Cardiac fibroblast (primary cell): ENCODE data around the gene DPH7.
A peak's percentile ranks its signal among the peaks of the same experiment; 100 is the strongest.

Source experiments
- DNase-seq, 2 donors: peaks; one replicate each; pipeline versions ENCODE4 v3.0.0 to v3.0.0-alpha.2; 2010; ENCODE audit warnings: low read depth in 2 of 2
- H3K4me3 ChIP-seq, 2 donors: replicated peaks in 1 of 2; 1 replicate in 1 of 2; 2 replicates in 1 of 2; pipeline ENCODE4 v1.5.1; 2011; ENCODE audit warnings: low read depth in 2 of 2, low read length in 2 of 2, mild to moderate bottlenecking in 2 of 2, moderate library complexity in 1 of 2
- TF ChIP-seq, protein P1 (sequence below): IDR thresholded peaks from one replicate; pipeline ENCODE4 v1.5.1; 2011; ENCODE audit warnings: low read depth, mild to moderate bottlenecking, low read length, inconsistent platforms

The DPH7 gene

DNA sequence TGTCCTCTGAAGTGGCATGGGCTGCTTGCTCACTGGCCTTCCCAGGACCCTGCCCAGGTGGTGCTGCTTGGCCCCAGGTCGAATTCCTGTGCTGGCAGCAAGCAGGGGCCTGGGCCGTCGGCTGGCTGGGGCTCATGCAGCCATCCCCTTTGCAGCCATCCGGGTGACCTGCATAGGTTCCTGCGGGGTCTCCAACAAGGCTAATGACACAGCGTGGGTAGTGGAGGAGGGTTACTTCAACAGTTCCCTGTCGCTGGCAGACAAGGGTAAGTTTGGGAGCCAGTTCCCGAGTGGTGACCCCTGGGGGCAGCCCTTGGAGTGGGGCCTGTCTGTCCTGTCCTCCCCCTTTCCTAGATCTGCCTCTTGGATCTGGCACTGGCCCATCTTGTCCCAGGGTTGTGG, 34.0 kb upstream of the DPH7 start:
- no peak for DNase-seq
- no peak overlapping the region for H3K4me3 ChIP-seq
- TF ChIP-seq, protein P1, sequence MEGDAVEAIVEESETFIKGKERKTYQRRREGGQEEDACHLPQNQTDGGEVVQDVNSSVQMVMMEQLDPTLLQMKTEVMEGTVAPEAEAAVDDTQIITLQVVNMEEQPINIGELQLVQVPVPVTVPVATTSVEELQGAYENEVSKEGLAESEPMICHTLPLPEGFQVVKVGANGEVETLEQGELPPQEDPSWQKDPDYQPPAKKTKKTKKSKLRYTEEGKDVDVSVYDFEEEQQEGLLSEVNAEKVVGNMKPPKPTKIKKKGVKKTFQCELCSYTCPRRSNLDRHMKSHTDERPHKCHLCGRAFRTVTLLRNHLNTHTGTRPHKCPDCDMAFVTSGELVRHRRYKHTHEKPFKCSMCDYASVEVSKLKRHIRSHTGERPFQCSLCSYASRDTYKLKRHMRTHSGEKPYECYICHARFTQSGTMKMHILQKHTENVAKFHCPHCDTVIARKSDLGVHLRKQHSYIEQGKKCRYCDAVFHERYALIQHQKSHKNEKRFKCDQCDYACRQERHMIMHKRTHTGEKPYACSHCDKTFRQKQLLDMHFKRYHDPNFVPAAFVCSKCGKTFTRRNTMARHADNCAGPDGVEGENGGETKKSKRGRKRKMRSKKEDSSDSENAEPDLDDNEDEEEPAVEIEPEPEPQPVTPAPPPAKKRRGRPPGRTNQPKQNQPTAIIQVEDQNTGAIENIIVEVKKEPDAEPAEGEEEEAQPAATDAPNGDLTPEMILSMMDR, result no peak

GRCh38 chr9:137611623-137612609, 33.2 kb upstream of the DPH7 start:
- DNase-seq, result peak; percentile 66 to 90
- H3K4me3 ChIP-seq, result peak overlapping the region in 1 of 2 donors; percentile 1
- TF ChIP-seq, protein P1, result no peak

DNA sequence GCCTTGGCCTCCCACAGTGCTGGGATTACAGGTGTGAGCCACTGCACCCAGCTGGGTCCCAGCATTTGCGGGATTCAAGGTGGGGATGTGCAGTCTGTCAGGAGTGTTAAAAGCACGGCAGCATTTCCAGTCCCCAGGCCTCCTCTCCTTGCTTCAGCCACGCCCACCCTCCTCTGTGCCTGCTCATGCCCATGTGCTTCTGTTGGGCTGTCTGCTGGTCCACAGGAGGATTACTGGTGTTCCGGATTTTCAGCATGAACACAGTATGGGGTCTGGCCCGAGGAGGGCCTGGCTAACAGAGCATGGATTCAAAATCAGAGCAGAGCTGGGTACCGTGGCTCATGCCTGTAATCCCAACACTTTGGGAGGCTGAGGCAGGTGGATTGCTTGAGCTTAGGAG, 32.2 kb upstream of the DPH7 start:
- H3K4me3 ChIP-seq, result no peak overlapping the region

DNA sequence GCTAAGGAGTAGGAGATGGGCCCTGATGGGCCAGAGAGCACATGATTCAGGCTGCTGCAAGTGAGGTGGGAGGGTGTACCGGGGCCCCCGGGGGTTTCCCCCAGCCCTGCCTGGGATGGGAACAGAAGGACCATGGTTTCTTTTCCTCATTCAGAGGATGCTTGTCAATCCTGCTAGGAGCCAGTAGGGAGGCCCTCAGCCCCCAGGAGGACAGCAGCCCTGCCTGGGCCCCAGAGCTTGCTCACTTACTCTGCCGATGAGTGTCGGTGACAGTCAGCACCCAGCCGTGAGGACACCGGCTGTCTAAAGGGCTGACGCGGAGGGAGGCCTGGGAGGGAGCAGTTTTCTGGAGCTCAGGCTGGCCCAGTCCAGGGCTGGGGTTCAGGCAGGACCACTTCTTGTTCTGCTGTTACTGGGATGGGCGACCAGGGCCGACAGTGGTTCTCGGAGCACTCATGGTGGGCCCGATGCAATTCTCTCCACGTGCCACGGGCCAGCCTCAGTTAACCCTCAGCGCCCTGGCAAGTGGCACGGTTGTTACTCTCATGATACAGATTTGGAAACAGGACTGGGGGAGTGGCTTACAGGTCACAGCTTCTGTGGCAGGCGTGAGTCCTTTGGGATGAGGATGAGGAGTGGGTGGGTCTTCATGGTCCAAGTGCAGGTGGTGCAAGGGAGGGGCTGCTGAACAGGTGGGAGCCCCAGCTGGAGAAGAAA, 28.6 kb upstream of the DPH7 start:
- peak in 1 of 2 donors; percentile 31 for DNase-seq
- peak overlapping the region in 1 of 2 donors; percentile 72 for H3K4me3 ChIP-seq

More for the DNA sequence above, 32.2 kb upstream of the DPH7 start:
- TF ChIP-seq, protein P1, result no peak
- DNase-seq, result no peak

DNA sequence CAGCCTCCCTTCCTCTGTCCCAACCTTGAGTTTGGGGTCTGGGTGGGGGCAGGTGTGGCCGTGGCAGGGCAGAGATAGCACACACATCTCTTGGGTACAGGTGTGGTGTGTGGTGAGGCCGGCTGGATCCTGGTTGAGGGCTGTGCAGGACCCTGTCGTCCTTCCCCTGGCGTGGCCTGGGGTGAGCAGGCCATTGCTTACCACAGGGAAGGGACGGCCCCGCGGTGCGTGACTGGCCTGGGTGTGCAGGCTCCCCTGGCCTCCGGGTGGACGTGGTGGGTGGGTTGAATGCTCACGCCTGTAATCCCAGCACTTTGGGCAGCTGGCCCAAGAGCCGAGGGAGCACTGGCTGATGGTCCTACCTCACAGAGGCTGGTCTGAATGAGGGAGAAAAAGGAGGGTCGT, 28.0 kb upstream of the DPH7 start:
- TF ChIP-seq, protein P1, result no peak
- no peak for DNase-seq
- H3K4me3 ChIP-seq, result peak overlapping the region in 1 of 2 donors; percentile 72

More for the DNA sequence above, 28.6 kb upstream of the DPH7 start:
- TF ChIP-seq, protein P1, result no peak

DNA sequence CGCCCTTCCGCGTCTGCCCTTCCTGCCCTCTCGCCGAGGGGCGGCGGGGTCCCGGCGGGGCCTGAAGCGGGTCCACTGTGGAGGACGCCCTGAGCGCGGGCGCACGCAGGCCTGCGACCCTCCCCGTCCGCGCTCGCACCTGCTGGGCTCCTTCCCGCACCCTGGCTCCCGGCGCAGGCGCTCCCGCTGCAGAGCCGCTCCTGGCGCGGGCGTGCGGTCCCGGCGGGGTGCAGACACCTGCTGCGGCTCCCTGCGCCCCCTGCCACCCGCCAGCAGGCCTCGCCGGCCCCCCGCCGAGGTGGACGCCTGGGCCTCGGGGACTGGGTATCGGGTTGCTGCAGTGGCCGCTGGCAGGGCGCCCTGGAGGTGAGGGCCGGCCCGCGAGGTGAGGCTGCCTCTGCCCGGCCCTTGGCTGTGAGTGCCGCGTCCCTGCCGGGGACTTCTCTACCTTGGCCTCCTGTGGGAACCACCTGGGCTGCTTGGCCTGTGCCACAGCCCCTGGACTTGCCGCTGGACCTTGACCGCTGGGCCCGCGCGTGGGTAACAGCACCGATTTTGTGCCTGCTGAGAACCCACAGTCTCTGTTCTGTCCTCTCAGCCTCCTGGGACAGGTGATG, 27.4 kb upstream of the DPH7 start:
- H3K4me3 ChIP-seq, result peak overlapping the region; percentile 44 to 72
- TF ChIP-seq, protein P1, result no peak
- DNase-seq, result no peak
